SU-DHL-6 (cell line): ENCODE measurements around the gene RNF126.

Experiments
- H2AFZ ChIP-seq: fragments of 200-600 bp; sonication (generic); 2 replicates; pipeline ENCODE4 v1.6.1; 2014; ENCODE audit warnings: low read depth, mild to moderate bottlenecking, moderate library complexity, mixed read lengths, antibody characterized with exemption, low read length; ENCODE audit not compliant: severe bottlenecking
- H3F3A ChIP-seq: fragments of 200-600 bp; shearing (Covaris generic); 2 replicates; pipeline ENCODE4 v1.6.0; 2016; ENCODE audit warnings: antibody characterized with exemption, mild to moderate bottlenecking; ENCODE audit not compliant: insufficient read depth
- H3K27ac ChIP-seq: fragments of 200-600 bp; sonication (generic); 2 replicates; pipeline ENCODE4 v1.5.1; 2016; ENCODE audit warnings: low read depth, mild to moderate bottlenecking, low read length, moderate library complexity, mixed read lengths
- H3K27me3 ChIP-seq: fragments of 200-600 bp; sonication (generic), shearing (Covaris generic); 2 replicates; pipeline ENCODE4 v1.6.0; 2014; ENCODE audit warnings: mild to moderate bottlenecking, low read length
- H3K36me3 ChIP-seq: fragments of 200-600 bp; sonication (generic); 2 replicates; pipeline ENCODE4 v1.6.1; 2014; ENCODE audit warnings: mild to moderate bottlenecking, low read length, mixed read lengths
- H3K4me2 ChIP-seq: fragments of 300-600, 200-600 bp; shearing (Covaris generic), sonication (generic); 2 replicates; pipeline ENCODE4 v1.6.0; 2014; ENCODE audit warnings: low read length, low read depth, mild to moderate bottlenecking; ENCODE audit not compliant: poor library complexity, severe bottlenecking
- H3K4me3 ChIP-seq: fragments of 200-600 bp; sonication (generic); 2 replicates; pipeline ENCODE4 v1.5.1; 2014; ENCODE audit warnings: antibody characterized with exemption, low read length, mild to moderate bottlenecking, mixed read lengths; ENCODE audit not compliant: insufficient read depth, poor library complexity, severe bottlenecking
- H3K79me2 ChIP-seq: fragments of 200-600 bp; sonication (generic); 2 replicates; pipeline ENCODE4 v1.6.1; 2014; ENCODE audit warnings: mild to moderate bottlenecking, low read length, moderate library complexity; ENCODE audit not compliant: insufficient read depth
- H3K9ac ChIP-seq: fragments of 200-600 bp; sonication (generic); 2 replicates; pipeline ENCODE4 v1.7.0; 2014; ENCODE audit warnings: mild to moderate bottlenecking, low read length
- H3K9me2 ChIP-seq: fragments of 200-600 bp; sonication (generic); replicated peaks from 2 replicates; pipeline ENCODE4 v1.6.1; 2014; ENCODE audit warnings: low read length; ENCODE audit not compliant: insufficient read depth
- H3K9me3 ChIP-seq: fragments of 200-600 bp; sonication (generic); 2 replicates; pipeline ENCODE4 v1.6.1; 2014; ENCODE audit warnings: low read length, mixed read lengths; ENCODE audit not compliant: insufficient read depth
- H4K20me1 ChIP-seq: fragments of 200-600 bp; sonication (generic); 2 replicates; pipeline ENCODE4 v1.6.1; 2014; ENCODE audit warnings: low read depth, mild to moderate bottlenecking, antibody characterized with exemption, low read length, moderate library complexity, mixed read lengths
- EZH2phosphoT487 ChIP-seq: fragments of 200-600 bp; sonication (generic), shearing (Covaris generic); conservative IDR thresholded peaks from 2 replicates; pipeline ENCODE4 v1.6.1; 2018; ENCODE audit warnings: mild to moderate bottlenecking, antibody characterized with exemption, low read length, moderate library complexity, mixed read lengths
- TF ChIP-seq, protein P1 (sequence below): fragments of 200-600 bp; sonication (generic); IDR thresholded peaks from one replicate; pipeline ENCODE4 v1.5.1; 2017; ENCODE audit warnings: antibody characterized with exemption, mild to moderate bottlenecking, low read length, moderate library complexity; ENCODE audit not compliant: insufficient read depth, poor library complexity, severe bottlenecking

Gene RNF126

DNA sequence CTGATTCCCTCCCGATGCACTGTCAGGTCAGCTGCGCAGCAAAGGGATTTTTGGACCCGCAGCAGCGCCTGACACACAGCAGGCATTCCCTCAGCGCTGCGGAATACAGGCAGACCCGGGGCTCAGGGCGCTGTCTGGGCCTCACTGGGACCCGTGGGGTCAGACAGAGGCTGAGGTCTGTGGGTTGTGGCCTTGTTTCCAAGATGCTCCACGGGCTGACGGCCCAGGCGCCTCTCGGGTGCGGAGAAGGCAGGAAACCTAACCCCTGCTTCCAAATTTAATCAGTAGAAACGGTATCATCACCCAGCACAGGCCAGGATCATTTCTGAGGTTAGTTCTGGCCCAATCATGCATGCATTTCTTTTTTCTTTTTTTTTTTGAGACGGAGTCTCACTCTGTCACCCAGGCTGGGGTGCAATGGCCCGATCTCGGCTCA is 686 bp upstream of the RNF126 start:
- H4K20me1 ChIP-seq = peaks cover 4% of the 10 kb centered on the region; the same call in 1 of the 2 replicates
- peaks cover 41% of the 10 kb centered on the region for H3K79me2 ChIP-seq
- peak overlapping the region; percentile 46 for H3K4me3 ChIP-seq
- H3K9me2 ChIP-seq = no peaks in the 10 kb centered on the region
- no peaks in the 10 kb centered on the region for H3K36me3 ChIP-seq
- H3K4me2 ChIP-seq = peak overlapping the region; percentile 51
- H3K27ac ChIP-seq = peak overlapping the region; percentile 13; the same call in 1 of the 2 replicates
- H3K9me3 ChIP-seq = no peaks in the 10 kb centered on the region
- H3F3A ChIP-seq = peaks cover 21% of the 10 kb centered on the region
- no peaks in the 10 kb centered on the region for H3K27me3 ChIP-seq
- TF ChIP-seq, protein P1, sequence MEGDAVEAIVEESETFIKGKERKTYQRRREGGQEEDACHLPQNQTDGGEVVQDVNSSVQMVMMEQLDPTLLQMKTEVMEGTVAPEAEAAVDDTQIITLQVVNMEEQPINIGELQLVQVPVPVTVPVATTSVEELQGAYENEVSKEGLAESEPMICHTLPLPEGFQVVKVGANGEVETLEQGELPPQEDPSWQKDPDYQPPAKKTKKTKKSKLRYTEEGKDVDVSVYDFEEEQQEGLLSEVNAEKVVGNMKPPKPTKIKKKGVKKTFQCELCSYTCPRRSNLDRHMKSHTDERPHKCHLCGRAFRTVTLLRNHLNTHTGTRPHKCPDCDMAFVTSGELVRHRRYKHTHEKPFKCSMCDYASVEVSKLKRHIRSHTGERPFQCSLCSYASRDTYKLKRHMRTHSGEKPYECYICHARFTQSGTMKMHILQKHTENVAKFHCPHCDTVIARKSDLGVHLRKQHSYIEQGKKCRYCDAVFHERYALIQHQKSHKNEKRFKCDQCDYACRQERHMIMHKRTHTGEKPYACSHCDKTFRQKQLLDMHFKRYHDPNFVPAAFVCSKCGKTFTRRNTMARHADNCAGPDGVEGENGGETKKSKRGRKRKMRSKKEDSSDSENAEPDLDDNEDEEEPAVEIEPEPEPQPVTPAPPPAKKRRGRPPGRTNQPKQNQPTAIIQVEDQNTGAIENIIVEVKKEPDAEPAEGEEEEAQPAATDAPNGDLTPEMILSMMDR = no peak
- TF ChIP-seq EZH2phosphoT487 = no peak
- peak overlapping the region; percentile 57 for H3K9ac ChIP-seq
- H2AFZ ChIP-seq = peak overlapping the region; percentile 70

DNA sequence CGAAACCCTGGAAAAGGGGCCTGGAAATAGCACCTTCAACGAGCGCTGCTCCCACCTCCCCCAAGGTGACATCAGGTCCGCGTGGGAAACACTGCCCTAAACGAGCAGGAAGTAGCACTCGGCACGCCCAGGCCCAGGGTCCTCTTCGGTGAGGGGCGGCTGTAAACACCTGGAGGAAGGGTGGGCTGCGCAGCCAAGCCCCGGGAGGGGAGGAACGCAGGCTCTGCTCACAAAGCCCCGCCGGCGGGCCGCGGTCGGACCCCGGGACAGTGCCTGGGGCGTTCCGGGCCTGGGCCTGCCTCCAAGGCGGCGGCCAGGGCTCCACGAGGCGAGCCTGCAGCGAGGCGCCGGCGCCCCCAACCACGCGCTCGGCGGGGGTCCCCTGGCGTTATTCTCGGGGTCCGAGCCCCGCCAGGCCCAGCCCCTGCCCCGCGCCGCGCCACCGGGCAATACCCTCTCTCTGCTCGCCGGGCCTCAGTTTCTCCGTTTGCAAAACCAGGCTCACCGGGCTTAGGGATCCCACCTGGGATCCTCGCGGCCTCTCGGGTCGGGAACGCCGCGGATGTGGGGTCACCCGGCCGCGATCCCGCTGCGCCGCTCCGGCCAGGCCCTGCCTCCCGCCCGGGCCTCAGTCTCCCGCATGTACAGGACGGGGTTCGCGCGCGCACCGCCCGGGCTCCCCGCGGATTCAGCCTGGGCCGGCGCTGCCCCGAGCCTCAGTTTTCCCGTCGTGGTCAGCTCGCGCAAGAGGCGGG is 630 bp downstream of the RNF126 start:
- no peaks in the 10 kb centered on the region for H3K9me2 ChIP-seq
- H3K4me2 ChIP-seq = peak overlapping the region; percentile 79
- H2AFZ ChIP-seq = no peak overlapping the region
- H3K36me3 ChIP-seq = no peaks in the 10 kb centered on the region
- H4K20me1 ChIP-seq = peaks cover 4% of the 10 kb centered on the region; the same call in 1 of the 2 replicates
- H3K27me3 ChIP-seq = no peaks in the 10 kb centered on the region
- peak overlapping the region; percentile 98 for H3K9ac ChIP-seq
- TF ChIP-seq, protein P1 = no peak
- TF ChIP-seq EZH2phosphoT487 = no peak
- peak overlapping the region; percentile 77 for H3K4me3 ChIP-seq
- H3K27ac ChIP-seq = peak overlapping the region; percentile 89
- H3K79me2 ChIP-seq = peaks cover 54% of the 10 kb centered on the region
- H3F3A ChIP-seq = peaks cover 21% of the 10 kb centered on the region
- H3K9me3 ChIP-seq = no peaks in the 10 kb centered on the region

DNA sequence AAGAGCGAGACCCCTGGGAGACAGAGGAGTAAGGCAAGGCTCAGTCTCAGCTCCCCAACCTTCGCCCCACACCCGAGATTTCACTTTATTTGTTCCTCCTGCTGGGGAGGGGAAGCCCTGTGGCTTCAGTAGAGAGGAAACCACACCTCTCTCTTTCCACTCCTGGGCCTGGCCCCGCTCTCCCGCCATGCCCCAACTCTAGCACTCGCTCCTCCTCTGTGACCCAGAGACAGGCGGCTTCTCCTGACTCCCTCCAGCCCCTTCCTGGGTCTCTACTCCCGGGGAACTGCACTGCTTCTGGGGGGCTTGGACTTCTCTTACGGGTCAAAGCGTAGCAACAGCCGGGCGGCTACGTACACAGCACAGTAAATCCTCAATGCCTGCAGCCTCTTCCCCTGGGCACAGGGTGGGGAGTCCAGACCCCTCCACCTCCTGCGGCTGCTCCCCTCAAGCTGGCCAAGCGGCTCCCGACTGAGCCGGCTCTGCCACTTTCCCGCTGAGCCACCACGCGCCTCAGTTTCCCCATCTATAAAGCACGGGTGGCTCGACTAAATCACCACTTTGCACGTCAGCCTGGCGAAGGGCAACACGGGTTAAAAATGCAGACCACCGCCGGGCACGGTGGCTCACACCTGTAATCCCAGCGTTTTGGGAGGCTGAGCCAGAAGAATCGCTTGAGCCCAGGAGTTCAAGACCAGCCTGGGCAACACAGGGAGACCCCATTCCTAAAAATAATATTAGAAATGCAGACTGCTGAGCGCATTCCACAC is 1.4 kb downstream of the RNF126 start:
- H2AFZ ChIP-seq = no peak overlapping the region
- no peaks in the 10 kb centered on the region for H3K27me3 ChIP-seq
- no peaks in the 10 kb centered on the region for H3K36me3 ChIP-seq
- H3K79me2 ChIP-seq = peaks cover 62% of the 10 kb centered on the region
- H3K4me3 ChIP-seq = peak overlapping the region; percentile 77
- peak overlapping the region; percentile 89 for H3K27ac ChIP-seq
- no peaks in the 10 kb centered on the region for H3K9me3 ChIP-seq
- peak overlapping the region; percentile 98 for H3K9ac ChIP-seq
- H3K4me2 ChIP-seq = peak overlapping the region; percentile 79
- H4K20me1 ChIP-seq = peaks cover 4% of the 10 kb centered on the region; the same call in 1 of the 2 replicates
- peaks cover 21% of the 10 kb centered on the region for H3F3A ChIP-seq
- no peak for TF ChIP-seq EZH2phosphoT487
- TF ChIP-seq, protein P1 = no peak
- no peaks in the 10 kb centered on the region for H3K9me2 ChIP-seq
